BLaER1 treated with 17β-estradiol and CSF1 and Interleukin-3, amounts not matched to agents 10 nM and 100 nM (cell line): ENCODE measurements around the gene SYT7.

Experiments used
- H3K27ac ChIP-seq, 11 experiments: shearing (Covaris generic); formaldehyde crosslinking; 2 replicates each; pipeline ENCODE4 v1.8.1; 2022
- H3K27me3 ChIP-seq, 11 experiments: shearing (Covaris generic); formaldehyde crosslinking; 2 replicates each; pipeline ENCODE4 v1.8.1; 2022
- H3K36me3 ChIP-seq, 11 experiments: shearing (Covaris generic); formaldehyde crosslinking; 2 replicates each; pipeline ENCODE4 v1.8.1; 2022
- H3K4me1 ChIP-seq, 10 experiments: shearing (Covaris generic); formaldehyde crosslinking; 2 replicates each; pipeline ENCODE4 v1.8.1; 2022
- H3K4me2 ChIP-seq, 11 experiments: shearing (Covaris generic); formaldehyde crosslinking; 2 replicates each; pipeline ENCODE4 v1.8.1; 2022
- H3K4me3 ChIP-seq, 10 experiments: shearing (Covaris generic); formaldehyde crosslinking; 2 replicates each; pipeline ENCODE4 v1.8.1; 2022
- H3K9ac ChIP-seq, 11 experiments: shearing (Covaris generic); formaldehyde crosslinking; 2 replicates each; pipeline ENCODE4 v1.8.1; 2022
- H3K9me3 ChIP-seq, 11 experiments: shearing (Covaris generic); formaldehyde crosslinking; replicated peaks in 1 of 11; 2 replicates each; pipeline ENCODE4 v1.8.1; 2022
- H4K20me1 ChIP-seq, 11 experiments: shearing (Covaris generic); formaldehyde crosslinking; 2 replicates each; pipeline ENCODE4 v1.8.1; 2022
- Cebpa-rat ChIP-seq, 11 experiments: shearing (Covaris generic); IDR thresholded peaks; 2 replicates each; pipeline ENCODE4 v1.8.1; 2022

Gene SYT7

DNA sequence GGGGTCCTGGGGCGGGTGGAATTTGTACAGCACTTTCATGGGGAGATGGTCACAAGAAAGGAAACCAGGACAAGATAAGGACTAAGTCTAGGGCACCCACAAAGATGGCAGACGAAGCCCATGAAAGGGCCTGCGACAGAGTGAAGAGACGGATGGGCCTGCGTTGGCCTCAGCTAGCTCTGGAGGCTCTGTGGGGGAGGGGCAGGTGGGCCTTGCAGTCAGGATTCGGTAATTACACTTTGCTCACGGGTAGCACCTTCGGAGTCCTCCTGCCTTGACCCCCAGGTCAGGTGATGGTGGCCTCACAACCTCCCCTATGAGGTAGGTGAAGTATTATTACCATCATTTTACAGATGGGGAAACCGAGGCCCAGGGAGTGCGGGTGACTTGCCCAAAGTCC, 65.2 kb downstream of the SYT7 start:
- Histone ChIP-seq H3K27ac (no peak overlapping the region), H3K36me3 (no peaks in the 10 kb centered on the region), H3K9ac (no peak overlapping the region), H4K20me1 (peaks cover 0 to 26% (median 3%) of the 10 kb centered on the region in 11 experiments; a peak in 8 of 22 replicates), H3K4me2 (0 out of 22 replicates have a peak overlapping the region, but pooled peaks of 1 of the 11 experiments have one; percentile 39), H3K9me3 (no peaks in the 10 kb centered on the region), H3K4me1 (peaks cover 20 to 47% (median 37%) of the 10 kb centered on the region in 10 experiments), H3K4me3 (no peak overlapping the region), H3K27me3 (peaks cover 0 to 12% (median 1%) of the 10 kb centered on the region in 11 experiments; a peak in 13 of 22 replicates)
- TF ChIP-seq Cebpa-rat (IDR thresholded peaks at IDR 0.05), result no peak

DNA sequence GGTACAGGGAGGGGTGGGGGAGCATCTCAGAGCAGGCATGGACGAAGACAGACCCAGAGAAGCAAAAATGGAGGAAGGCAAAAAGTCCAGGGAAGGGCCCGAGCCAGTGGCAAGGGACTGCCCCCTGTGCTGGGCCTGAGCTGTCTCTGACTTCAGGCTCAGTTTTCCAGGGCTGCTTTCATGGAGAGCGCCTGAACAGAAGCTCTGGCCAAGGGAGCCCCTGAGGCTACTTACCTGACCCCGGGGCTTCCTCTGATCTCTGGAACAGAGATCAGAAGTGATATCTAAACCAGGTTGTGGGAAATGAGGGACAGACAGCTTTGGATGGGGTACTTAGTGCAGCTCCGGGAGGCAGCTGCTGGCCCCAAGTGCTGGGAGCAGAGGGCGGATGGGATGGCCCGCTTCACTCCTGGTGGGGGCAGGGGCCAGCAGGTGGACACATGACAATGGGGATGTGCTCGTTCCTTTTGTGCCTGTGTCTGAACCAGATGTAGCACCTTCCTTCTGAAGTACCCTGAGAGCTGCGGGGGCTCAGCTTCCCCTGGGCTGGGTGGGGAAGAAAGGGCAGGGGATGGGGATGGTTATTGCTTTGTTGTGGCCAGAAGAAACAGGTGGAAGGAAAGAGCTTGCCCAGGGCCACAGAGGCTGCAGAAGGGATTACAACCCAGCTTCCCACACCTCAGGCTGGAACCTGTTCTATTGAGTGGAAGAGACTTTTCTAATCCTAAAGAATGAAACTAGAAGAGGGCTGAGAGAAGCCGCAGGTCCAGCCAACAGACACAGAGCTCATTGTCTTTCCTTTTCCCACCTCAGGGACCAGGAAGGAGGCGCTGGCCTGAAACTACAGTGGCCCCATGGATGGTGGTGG, 66.6 kb downstream of the SYT7 start:
- Histone ChIP-seq H3K4me2 (peak overlapping the region in 1 of 11 experiments; percentile 5; a peak in 1 of 22 replicates), H3K4me3 (no peak overlapping the region), H3K4me1 (peaks cover 28 to 61% (median 51%) of the 10 kb centered on the region in 10 experiments), H3K27me3 (peaks cover 13 to 26% (median 15%) of the 10 kb centered on the region in 11 experiments), H3K27ac (no peak overlapping the region), H3K9me3 (no peaks in the 10 kb centered on the region), H3K9ac (peak overlapping the region in 2 of 11 experiments; percentile 24 to 29; a peak in 2 of 22 replicates), H3K36me3 (no peaks in the 10 kb centered on the region), H4K20me1 (peaks cover 0 to 38% (median 8%) of the 10 kb centered on the region in 11 experiments; a peak in 10 of 22 replicates)
- no peak for TF ChIP-seq Cebpa-rat (IDR thresholded peaks at IDR 0.05)

DNA sequence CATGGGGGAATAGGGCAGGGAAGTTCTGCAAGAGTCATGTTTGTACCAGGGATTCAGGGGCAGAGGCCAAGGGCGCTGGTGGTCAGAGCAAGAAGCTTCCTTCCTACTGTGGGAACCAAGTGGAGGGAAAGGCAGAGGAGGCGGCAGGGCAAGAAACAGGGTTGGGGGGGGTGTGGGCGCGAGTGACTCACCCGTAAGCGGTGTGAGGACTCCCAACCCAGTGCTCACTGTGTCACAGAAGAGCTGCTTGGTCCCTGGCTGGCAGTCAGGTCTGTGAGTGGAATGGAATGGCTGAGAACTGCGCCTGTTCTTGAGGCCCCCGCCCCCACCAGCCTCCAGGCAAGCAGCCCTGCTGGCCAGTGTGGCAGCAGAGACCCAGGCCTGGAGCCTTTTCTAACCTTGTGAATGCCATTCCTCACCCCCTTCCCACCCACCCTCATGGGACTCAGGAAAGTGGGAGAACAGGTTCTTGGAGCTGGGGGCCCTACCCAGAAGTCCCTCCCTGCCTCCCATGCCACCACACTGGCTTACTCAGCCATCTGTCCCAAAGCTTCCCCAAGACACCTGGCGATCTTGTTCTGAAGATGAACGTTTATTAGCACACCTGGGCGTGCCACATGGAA, 67.6 kb downstream of the SYT7 start:
- Histone ChIP-seq H3K27ac (no peak overlapping the region), H3K4me1 (peaks cover 30 to 67% (median 56%) of the 10 kb centered on the region in 10 experiments), H3K9ac (no peak overlapping the region), H3K4me2 (peak overlapping the region; percentile 63 to 97 (median 89)), H3K9me3 (no peaks in the 10 kb centered on the region), H3K36me3 (no peaks in the 10 kb centered on the region), H3K27me3 (peaks cover 23 to 37% (median 26%) of the 10 kb centered on the region in 11 experiments), H3K4me3 (no peak overlapping the region), H4K20me1 (peaks cover 0 to 41% (median 9%) of the 10 kb centered on the region in 11 experiments; a peak in 10 of 22 replicates)
- TF ChIP-seq Cebpa-rat (IDR thresholded peaks at IDR 0.05), result no peak

DNA sequence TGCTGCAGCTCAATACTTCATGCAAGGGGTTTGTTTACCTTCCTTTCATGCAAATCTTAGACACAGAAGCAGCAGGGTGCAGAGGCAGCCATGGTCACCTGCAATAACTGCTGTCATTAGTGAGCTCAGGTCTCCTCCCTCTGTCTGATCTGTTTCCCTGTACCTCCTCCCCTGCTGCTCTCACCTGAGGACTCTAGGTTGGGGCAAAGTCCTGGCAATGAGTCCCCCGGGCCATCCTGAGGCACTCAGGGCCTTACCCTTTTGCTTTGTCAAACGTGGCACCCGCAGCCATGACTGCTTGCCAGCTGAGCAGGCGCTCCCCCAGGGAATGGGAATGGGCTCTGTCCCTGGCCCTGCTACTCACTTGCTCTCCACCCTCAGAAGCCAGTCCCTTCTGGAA, 68.4 kb downstream of the SYT7 start:
- Histone ChIP-seq H3K4me1 (peaks cover 34 to 73% (median 63%) of the 10 kb centered on the region in 10 experiments), H3K36me3 (no peaks in the 10 kb centered on the region), H3K27ac (no peak overlapping the region), H4K20me1 (peaks cover 0 to 49% (median 16%) of the 10 kb centered on the region in 11 experiments; a peak in 11 of 22 replicates), H3K9ac (peak overlapping the region in 1 of 11 experiments; percentile 22; a peak in 1 of 22 replicates), H3K4me2 (peak overlapping the region; percentile 63 to 97 (median 89)), H3K4me3 (no peak overlapping the region), H3K27me3 (peaks cover 31 to 45% (median 34%) of the 10 kb centered on the region in 11 experiments), H3K9me3 (no peaks in the 10 kb centered on the region)
- no peak for TF ChIP-seq Cebpa-rat (IDR thresholded peaks at IDR 0.05)

DNA sequence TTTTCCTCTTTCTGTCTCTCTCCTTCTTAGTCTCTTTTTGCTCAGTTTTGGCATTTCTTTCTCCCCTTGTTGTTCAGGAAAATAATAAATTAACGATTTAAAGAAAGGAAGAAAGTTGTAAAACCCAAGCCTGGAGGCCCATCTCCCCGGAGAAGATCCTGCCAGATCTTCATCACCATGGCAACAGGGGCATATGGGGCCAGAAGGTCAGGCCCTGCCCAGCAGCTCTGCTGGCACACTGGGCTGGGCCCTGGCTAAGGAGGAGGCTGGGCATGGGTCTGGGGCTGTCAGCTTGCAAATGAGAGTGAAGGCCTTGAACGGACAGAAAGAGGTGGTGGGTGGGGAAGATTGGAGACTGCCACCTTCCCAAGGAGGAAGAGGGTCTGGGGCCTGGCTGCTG, 69.5 kb downstream of the SYT7 start:
- no peaks in the 10 kb centered on the region for H3K9me3 ChIP-seq
- no peak for TF ChIP-seq Cebpa-rat (IDR thresholded peaks at IDR 0.05)

DNA sequence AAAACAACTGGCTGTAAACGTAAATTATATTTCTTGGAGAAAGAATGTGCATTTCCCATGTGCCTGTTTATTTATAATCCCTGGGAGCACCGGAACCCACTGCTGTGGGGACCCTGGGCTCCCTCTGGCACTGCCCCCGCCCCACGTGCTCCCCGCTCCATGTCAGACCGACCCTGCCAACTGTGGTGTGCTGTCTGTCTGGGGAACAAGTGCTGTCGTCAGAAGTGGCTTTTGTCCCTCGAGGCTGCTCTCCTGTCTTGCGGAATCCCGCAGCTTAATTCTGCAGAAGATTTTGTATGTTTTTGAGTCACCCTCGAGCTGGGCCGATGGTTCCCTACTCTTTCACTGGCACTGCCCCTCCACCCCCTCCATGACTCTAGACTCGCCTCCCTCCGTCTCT, 69.9 kb downstream of the SYT7 start:
- Histone ChIP-seq H3K27me3 (peaks cover 46 to 59% (median 48%) of the 10 kb centered on the region in 11 experiments), H3K27ac (no peak overlapping the region)

More for the DNA sequence above, 69.5 kb downstream of the SYT7 start:
- no peaks in the 10 kb centered on the region for H3K36me3 ChIP-seq
- H3K9ac ChIP-seq, result peak overlapping the region in 4 of 11 experiments; percentile 4 to 57 (median 16); a peak in 4 of 22 replicates
- peaks cover 0 to 54% (median 18%) of the 10 kb centered on the region in 11 experiments; a peak in 11 of 22 replicates for H4K20me1 ChIP-seq
- H3K4me1 ChIP-seq, result peaks cover 34 to 65% (median 57%) of the 10 kb centered on the region in 10 experiments
- peak overlapping the region; percentile 32 to 98 (median 90); a peak in 21 of 22 replicates for H3K4me2 ChIP-seq
- H3K4me3 ChIP-seq, result no peak overlapping the region
- peaks cover 42 to 55% (median 44%) of the 10 kb centered on the region in 11 experiments for H3K27me3 ChIP-seq
- H3K27ac ChIP-seq, result no peak overlapping the region

DNA sequence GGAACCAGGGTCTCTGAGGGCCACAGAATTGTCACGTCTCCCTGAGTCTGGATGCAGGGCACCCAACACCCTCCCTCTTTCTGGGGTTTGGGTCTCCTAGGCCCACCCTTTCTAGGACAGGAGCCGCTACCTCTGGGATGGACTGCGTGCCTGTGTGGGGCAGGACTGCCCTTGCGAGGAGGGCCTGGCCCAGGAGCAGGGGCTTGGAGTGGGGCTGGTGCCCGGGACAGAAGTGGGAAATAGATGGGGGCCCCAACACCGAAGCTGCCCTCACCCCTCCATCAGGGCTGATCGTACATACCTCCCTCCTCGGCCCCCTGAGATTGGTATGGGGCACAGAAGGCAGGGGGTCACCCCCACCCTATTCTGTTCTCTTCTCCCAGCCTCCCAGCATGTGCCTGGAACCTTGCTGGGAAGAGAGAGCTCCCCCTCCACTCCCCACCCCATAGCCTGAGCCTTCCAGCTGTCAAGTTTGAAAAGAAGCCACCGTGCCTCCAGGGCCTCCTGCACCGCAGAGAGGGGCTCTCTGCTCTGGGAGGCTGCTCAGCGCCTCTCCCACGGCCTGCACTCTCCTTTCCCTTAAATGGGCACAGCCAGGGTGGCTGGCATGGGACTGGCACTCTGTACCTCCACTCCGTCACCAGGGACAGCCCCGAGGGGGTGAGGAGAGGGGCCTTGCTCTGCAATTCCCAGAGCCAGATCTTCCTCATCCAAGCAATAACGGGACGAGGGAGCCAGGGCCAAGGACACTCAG, 70.5 kb downstream of the SYT7 start:
- H3K9me3 ChIP-seq, result no peaks in the 10 kb centered on the region
- H3K4me1 ChIP-seq, result peaks cover 34 to 60% (median 53%) of the 10 kb centered on the region in 10 experiments
- H4K20me1 ChIP-seq, result peaks cover 0 to 64% (median 18%) of the 10 kb centered on the region in 11 experiments; a peak in 11 of 22 replicates
- 0 out of 22 replicates have a peak overlapping the region, but pooled peaks of 1 of the 11 experiments have one; percentile 13 for H3K27ac ChIP-seq
- no peak for TF ChIP-seq Cebpa-rat (IDR thresholded peaks at IDR 0.05)
- no peak overlapping the region; a peak in 1 of 20 replicates for H3K4me3 ChIP-seq
- peak overlapping the region; percentile 7 to 98 (median 90); a peak in 20 of 22 replicates for H3K4me2 ChIP-seq
- peaks cover 52 to 66% (median 55%) of the 10 kb centered on the region in 11 experiments for H3K27me3 ChIP-seq
- peak overlapping the region in 2 of 11 experiments; percentile 5 to 50; a peak in 3 of 22 replicates for H3K9ac ChIP-seq
- H3K36me3 ChIP-seq, result no peaks in the 10 kb centered on the region

More for the DNA sequence above, 69.9 kb downstream of the SYT7 start:
- peaks cover 0 to 59% (median 18%) of the 10 kb centered on the region in 11 experiments; a peak in 11 of 22 replicates for H4K20me1 ChIP-seq
- peaks cover 34 to 61% (median 53%) of the 10 kb centered on the region in 10 experiments for H3K4me1 ChIP-seq
- H3K36me3 ChIP-seq, result no peaks in the 10 kb centered on the region
- peak overlapping the region in 4 of 11 experiments; percentile 4 to 57 (median 16); a peak in 3 of 22 replicates for H3K9ac ChIP-seq
- peak in 2 of 11 experiments; percentile 14 to 36; a peak in 1 of 22 replicates for TF ChIP-seq Cebpa-rat (IDR thresholded peaks at IDR 0.05)
- peak overlapping the region; percentile 7 to 98 (median 90); a peak in 20 of 22 replicates for H3K4me2 ChIP-seq
- H3K9me3 ChIP-seq, result no peaks in the 10 kb centered on the region
- no peak overlapping the region for H3K4me3 ChIP-seq
